ENCODE data around the gene ST8SIA4.

Gene ST8SIA4, protein sequence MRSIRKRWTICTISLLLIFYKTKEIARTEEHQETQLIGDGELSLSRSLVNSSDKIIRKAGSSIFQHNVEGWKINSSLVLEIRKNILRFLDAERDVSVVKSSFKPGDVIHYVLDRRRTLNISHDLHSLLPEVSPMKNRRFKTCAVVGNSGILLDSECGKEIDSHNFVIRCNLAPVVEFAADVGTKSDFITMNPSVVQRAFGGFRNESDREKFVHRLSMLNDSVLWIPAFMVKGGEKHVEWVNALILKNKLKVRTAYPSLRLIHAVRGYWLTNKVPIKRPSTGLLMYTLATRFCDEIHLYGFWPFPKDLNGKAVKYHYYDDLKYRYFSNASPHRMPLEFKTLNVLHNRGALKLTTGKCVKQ

DNA sequence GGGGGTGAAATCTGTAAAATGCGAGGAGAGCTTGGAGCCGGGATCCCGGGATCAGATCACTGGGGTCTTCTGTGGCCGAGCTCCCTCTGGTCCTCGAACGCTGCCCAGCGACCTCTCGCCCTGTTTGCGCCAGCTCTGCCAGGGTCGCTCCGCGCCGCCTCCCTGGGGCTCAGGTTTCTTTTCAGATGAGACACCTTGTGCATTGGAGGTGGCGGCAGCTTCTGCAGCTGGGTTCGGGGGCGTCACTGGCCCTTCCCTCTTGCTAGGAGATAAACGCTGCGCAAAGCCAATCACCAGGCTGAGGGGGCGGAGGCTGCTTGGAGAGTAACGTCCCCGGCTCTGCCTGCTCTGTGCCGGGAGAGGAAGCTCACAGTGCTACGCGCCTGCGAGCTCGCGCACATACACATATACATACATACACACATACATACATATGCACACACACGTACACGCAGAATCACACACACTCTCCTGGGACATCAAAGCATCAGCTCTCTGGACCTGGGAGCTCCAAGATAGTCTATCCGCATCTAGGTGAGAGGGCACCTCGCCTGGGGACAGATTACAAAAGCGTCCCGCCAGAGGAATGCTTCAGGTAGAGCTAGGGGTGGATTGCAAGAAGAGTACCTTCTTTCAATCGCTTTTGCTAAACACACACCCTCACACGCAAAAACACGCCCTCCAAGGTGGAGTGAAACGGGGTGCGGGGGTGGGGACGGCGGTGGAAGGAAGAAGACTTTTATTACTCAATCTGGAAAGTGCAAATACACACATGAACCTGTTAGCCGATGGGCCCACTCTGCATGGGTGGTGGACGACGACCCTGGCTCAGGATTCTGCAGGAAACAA is at the start of gene ST8SIA4:
Gene ST8SIA4 (minus strand): TSS at position 244 of the 849 bp plus-strand sequence. CDS start 327 bp downstream, outside the sequence.
- in situ Hi-C loops (cut with MboI; ENCODE audit: low sequenced_read_pairs), result no loop called here

DNA sequence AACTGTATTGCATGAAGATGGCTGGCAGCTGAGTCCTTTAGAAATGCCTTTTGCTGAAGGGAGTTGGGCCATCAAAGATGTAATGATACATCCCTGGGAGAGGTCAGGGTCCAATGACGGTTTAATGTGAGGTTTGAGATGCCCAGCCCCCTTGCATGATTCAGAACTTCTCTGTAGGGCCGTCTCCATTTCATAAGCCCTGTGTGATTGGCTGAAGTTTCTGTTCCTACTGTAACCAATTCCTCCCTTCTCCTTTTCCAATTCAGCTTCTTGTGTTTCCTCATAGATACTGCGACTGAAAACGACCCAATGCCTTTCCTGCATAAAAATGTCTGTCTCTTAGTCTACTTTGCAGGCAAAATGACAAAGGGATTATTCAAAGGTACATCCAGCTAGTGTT is 47.9 kb upstream of the ST8SIA4 start:
- in situ Hi-C loops (cut with MboI; ENCODE audit: low sequenced_read_pairs), result no loop called here

DNA sequence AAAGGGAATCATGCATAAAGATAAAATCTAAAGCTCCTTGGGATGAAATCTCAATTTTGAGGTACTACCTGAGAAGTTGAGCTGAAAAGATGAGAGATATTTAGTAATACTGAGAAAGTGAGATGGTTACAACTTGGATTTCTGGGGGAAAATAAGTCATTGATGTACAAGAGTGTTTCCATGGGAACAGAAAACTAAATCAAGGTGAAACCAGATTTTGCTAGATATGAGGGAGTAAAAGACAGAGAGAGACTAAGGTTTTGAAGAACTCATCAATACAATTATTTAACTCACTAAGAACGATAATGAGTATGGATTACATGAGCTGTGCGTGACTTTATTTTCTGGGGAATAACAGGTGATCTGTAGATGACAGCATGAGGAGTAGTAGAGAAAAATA is 10.2 kb upstream of the ST8SIA4 start:
- in situ Hi-C loops (cut with MboI; ENCODE audit: low sequenced_read_pairs), result no loop called here

DNA sequence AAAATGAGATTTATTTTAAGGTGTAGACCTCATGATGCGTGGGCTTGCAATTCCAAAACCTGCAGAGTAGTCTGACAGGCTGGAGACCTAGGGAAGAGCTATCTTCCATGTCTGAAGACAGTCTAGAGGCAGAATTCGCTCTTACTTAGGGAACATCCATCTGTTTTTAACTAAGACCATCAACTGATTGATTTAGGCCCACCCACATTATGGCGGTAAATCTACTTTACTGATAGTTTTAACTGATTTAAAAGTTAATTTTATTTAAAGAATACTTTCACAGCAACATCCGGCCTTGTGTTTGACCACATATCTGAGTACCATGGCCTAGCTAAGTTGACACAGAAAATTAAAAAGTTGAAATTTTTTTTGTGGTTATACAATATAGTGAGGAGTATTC is 6.0 kb upstream of the ST8SIA4 start:
- in situ Hi-C loops (cut with MboI; ENCODE audit: low sequenced_read_pairs), result no loop called here

DNA sequence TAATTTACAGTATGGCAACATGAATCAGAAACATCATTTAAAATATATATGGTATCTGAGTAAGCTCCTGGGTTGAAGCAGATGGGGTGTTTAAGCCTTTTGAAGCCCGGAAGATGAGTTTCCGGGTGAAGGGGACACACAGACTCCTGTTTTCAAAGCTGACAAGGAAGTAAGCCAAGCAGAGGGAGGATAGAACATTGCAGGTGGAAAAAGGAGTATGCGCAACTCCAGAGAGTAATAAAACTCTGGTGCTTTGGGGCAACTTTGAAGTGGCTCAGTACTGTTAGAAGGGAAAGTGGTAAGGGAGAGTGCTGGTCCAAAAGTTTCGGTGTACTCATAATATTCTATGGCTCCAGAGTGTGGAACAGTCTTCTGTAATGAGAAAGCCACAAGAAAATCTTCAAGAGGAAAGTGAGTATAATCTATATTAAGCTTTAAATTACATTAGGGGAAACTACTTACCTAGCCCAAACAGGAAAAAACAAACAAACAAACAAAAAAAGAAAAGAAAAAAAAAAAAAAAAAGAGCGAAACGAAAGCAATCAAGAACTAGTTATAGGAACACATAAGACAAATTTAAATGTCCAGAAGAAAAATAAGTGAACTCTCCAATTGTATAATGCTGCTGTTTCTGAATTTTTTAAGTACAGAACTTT is 2.3 kb upstream of the ST8SIA4 start:
- in situ Hi-C loops (cut with MboI; ENCODE audit: low sequenced_read_pairs), result no loop called here

DNA sequence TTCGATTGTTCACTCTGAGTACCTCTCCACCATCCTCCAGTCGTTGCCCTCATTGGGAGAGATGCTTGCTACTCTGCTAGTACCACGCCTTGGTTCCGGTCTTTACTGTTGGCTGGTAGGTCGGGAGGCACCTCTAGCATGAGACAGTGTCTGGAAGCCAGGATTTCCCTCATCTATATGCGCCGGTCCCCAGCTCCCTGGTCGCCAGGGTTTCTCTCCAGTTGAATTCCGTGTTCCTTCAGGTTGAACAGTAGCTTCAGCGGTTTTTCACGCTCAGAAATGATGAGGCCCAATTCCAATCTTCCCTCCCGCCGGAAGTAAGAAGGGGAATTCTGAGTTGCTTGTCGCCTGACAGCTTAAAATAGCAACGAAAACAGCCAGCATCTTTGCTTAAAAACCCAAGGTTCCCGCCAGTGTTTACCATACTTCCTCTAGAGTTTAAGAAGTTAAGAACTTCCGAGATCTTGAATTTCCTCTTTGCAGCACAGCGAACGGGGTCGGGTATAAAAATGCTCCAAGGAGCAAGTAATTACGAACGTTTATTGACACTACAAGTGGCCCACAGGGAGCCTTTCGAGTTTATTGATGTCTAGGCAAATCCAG is 1.3 kb upstream of the ST8SIA4 start:
- in situ Hi-C loops (cut with MboI; ENCODE audit: low sequenced_read_pairs), result no loop called here

DNA sequence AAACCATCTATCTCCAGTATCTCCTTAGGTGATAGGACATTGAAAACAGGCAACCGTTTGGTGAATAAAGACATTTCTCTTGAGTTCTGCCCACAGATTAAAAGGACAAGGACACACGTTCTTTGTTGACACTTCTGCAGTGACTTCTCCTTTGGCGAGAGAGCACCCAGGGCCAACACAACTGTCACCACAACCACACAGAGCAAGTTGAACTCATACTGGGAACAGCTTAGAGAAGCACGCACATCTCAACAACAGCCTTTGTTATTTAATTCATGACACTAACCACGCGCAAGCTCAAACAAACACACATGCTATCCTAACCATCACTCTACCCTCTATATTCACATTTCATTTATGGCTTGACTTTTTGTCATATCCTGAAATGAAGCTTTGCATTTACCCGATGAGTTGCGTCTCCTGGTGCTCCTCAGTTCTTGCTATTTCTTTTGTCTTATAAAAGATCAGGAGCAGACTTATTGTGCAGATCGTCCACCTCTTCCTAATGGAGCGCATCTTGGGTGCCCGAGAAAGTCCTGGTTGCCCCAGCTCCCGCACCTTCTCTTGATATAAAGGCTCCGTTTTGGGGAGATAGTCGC is 543 bp downstream of the ST8SIA4 start:
- in situ Hi-C loops (cut with MboI; ENCODE audit: low sequenced_read_pairs), result no loop called here

DNA sequence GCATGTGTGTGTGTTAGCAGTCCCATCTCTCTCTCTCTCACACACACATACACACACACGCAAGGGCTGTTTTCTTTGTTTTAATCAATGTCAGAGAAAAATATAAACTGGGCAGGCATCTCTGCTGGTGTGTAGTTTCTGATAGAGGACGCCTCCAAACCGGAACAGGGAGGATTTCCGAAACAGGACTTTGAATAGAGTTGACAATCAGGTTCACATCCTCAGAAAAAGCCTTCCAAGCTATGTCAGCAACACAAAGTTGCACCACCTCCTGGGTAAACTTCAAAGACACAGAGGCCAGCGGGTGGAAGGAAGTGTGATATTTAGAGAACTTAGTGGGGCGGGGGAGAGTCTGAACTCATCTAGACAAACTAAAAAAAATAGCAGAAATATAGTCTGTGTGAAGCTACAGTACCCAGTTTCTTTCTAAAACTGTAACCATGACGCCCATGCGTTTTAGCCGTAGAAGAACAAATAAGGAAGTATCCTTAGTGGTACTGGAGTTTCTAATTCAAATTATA is 1.2 kb downstream of the ST8SIA4 start:
- in situ Hi-C loops (cut with MboI; ENCODE audit: low sequenced_read_pairs), result no loop called here

DNA sequence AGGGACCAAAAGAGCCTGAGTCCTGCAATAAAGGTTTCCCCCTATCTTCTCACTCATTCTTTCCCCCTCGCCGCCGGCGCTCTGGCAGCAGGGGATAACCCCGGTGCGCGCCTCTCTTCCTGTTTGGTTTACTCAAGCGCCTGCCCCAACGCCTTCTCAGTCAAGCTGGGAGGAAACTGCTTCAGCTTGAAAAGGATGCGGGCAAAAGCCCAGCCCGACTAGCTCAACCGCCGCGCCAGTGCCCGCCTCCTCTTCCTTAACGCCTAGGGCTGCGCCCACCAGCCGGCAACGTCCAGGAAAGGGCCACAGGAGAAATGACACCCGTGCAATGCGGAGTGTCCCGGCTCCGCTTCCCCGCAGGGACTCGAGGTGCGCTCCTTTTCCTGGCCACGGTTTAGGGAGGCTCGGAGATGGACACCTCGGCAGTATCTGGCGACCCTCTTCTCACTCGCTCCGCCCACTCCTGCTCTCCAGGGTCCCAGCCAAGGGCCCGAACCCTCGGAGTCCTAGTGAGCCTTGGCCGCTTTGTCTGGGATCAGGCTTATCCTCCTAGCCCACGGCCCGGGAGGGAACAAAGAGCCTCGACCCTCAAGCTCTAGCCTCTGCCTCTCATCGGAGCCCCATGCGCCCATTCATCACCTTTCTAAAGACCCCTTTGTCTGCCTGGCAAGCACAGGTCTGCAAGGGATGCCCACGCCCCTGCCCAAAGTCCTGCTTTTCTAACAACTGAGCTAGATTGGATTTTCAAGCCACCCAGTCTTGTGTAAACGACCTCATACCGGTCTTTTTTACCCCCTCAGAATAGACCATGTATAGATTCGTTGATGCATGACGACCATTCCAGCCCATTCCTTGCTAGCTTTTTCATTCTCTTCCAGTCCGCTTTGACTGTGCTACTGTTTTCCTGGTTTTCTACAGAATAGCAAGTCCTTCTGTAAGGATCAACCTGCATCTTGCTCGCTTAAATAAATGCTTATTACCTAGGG is 2.0 kb downstream of the ST8SIA4 start:
- in situ Hi-C loops (cut with MboI; ENCODE audit: low sequenced_read_pairs), result no loop called here

DNA sequence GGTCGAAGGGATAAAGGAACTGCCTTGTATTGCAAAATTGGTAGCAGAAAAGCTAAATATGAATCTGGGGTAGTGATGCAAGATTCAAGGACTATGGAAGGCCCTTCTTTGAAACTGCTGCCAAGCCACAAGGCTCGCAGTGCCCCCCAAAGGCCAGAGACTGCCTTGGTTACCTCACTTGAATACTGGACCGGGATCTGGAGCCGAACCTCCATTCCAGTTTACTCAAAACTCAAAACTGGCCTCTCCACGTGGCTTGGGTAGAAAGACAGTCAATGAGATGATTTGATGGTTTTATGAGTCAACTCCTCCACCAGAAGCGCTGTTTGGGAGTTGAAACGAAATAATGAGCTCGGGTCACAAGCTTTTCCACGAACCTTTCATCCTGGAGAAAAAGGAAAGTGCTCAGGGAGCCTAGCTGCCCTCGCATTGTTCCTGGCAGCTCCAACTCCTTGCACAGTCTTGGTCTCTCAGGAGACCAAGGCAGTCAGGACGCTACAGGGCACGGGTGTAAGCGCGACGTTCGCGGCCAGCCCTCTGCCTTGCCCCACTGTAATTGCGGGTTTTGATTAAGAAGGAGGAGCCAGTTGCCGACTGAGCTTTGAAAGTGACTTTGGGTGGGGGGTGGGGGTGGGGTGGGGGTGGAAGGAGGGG is 2.8 kb downstream of the ST8SIA4 start:
- in situ Hi-C loops (cut with MboI; ENCODE audit: low sequenced_read_pairs), result no loop called here

DNA sequence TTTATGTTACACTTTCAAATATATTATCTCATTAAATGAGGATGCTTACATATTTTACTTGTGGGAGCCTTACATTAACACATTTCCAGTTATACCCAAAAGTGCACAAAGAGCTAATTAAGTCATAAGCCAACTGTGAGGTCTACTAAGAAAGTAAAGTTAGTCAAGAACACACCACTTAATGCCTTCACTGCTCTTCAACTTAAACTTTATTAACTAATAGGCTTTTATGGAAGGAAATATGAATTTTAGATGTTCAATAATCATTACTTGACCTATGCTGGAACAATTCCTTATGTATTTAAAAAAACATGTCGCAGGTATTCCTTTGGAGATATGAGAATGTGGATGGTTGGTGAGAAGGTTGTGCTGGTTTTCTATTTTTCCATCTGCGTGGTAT is 3.4 kb downstream of the ST8SIA4 start:
- in situ Hi-C loops (cut with MboI; ENCODE audit: low sequenced_read_pairs), result no loop called here

DNA sequence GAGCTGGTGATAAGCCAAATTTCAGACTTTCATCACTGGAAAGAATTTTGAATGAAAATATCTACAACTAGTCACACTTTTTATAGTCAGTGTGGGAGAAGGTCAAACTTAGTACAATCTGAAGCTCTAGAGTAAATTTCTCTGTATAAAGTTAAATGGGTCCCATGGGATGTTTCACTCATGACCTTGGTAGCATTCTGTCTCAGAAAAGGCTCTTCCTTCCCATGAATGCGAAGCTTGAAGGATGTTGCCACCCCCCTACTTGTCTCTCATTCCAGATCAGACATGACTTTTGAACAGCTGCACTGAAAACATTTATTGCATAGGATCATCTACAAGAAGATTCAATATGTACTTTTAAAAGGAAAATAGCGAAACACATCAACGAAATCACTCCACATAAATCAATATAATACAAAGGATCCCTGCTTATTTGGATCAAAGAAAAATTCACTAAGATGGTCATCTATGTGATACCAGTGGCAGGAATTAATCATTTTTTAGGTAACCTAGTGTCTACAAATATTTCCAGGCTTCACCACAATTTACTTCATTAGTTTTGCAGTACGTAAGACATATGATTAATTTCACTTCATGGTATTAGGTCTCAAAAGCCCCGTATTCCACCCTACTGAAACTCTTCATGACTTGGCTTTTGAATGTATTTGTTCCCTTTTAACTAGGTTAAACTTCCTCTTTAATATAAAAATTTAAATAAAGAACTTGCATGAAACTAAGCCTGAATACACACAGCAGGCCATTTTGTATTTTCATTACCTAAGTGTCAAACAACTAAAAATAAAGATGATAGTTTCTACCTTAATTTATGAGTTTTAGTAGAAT is 4.4 kb downstream of the ST8SIA4 start:
- in situ Hi-C loops (cut with MboI; ENCODE audit: low sequenced_read_pairs), result no loop called here

DNA sequence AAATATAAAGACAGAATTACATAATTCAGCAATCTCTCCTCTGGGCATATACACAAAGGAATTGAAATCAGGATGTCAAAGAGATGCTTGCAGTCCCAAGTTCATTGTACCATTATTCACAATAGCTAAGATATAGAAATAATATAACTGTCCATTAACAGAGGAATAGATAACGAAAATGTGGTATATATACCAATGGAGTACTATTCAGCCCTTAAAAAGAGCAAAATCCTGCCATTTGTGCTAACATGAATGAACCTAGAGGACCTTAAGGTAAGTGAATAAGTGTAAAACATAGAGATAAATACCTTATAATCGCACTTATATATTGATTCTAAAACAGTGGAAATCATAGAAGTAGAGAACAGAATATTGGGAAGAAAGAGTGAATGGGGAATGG is 7.0 kb downstream of the ST8SIA4 start:
- in situ Hi-C loops (cut with MboI; ENCODE audit: low sequenced_read_pairs), result no loop called here

DNA sequence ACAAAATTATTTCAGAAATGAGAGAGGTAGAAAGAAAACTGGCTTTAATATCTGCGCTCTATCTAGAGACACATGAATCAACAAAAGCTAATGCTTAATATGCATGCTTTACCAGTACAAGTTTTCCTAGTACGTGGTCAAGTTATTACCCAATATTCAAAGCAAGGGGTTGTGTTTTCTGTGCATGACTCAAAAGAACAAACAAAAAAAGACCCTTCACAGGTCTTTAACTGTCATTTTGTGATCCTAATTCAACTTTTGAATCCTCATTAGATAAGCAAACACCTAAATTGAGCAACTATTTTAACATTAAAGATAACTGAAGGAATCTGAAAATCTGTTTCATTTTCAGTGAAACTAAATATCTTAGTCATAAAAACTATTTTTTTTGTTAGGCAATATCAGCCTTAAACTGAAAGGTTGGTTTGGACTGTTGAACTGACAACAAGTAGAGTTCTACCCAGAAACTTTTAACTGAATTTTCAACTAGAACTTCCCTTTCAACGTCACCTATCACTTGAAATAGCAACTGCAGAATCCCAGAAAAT is 12.5 kb downstream of the ST8SIA4 start:
- in situ Hi-C loops (cut with MboI; ENCODE audit: low sequenced_read_pairs), result no loop called here

DNA sequence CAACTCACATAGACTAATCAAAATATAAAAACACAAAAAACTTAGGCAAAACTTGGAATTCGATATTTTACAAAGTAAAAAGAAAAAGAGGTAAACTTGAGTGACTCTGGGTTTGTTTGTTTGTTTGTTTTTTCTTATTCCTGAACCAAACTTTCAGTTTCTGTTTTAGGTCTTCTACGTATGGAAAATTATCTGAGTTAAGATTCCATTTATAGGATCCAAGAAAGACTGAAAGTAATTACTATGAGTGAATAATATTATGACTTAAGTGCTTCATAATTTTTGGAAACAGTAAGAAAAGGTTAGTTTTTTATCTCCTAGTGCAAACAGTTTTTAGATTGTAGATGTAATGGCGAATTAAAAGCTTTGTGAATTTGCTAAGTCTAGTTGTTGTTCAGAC is 13.2 kb downstream of the ST8SIA4 start:
- in situ Hi-C loops (cut with MboI; ENCODE audit: low sequenced_read_pairs), result no loop called here

DNA sequence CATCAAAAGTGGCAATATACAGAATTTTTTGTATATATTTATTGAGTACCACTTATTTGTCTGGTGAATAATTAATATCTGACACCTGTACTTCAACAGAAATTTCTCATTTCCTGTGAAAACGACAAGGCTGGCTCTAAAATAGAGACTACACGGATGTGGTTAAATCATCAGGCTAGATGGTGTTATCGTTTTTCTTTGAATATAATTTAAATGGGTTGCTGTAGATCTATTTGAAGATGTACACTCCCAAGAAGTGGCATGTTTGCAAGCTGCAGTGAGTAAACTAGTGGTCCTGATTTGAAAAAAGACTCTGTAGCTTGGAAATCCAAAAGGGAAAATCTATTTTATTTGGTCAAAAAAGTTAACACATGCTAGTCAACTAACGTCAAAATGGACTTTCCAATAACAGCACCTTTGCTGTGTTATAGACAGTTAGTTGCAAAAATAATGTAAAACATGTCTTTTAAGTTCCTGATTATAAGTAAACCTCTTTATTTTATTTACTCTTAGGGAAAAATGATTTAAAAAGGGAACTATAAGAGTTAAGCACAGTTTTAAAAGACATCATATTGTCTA is 13.8 kb downstream of the ST8SIA4 start:
- in situ Hi-C loops (cut with MboI; ENCODE audit: low sequenced_read_pairs), result no loop called here

DNA sequence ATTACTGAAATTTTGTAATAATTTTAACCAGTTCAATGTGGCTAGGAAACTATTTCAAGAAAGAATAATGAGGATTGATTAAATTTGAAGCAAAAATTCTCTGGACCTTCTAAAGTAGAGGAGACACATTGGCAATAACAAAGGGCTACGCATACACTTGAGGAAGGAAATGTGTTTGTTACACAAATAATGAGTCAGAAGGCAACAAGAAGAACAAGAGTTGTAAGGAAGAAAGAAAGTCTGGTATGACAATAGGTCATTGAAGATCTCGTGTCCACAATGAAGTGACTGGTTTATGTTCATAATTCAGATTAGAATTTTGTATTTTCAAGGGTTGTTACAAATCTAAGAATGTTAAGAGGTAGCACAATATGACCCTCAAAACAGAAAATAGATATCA is 25.8 kb downstream of the ST8SIA4 start:
- in situ Hi-C loops (cut with MboI; ENCODE audit: low sequenced_read_pairs), result no loop called here
